ENCODE measurements around the gene CEBPA. TPM values are rescaled to one million over a fixed set of nuclear protein-coding genes. Genes with fewer than 3 reads are reported as not detected.

The CEBPA gene
- total and polyA plus RNA-seq, 10 of the 15 experiments (the other 5 are each of a cell fraction or from before 2014, with no cell fraction given), result 0.04 to 0.36 (median 0.13) TPM; not detected in 4

GRCh38 chr19:33301144-33301899 lies 1.0 kb downstream of the CEBPA start:
- H3K27ac ChIP-seq (ENCODE audit: control insufficient read depth, insufficient read depth), result no peak overlapping the region
- H4K20me1 ChIP-seq (ENCODE audit: control insufficient read depth, insufficient read depth), result no peaks in the 10 kb centered on the region
- H3K9me3 ChIP-seq (replicated peaks; ENCODE audit: control insufficient read depth, insufficient read depth, low read length), result no peaks in the 10 kb centered on the region
- no peak overlapping the region for H3K9ac ChIP-seq (ENCODE audit: control insufficient read depth, insufficient read depth, low read length)
- H3K27me3 ChIP-seq (replicated peaks in 1 of 2; ENCODE audit: control insufficient read depth in 2 of 2, insufficient read depth in 2 of 2, low read length in 1 of 2), result peaks cover 6 to 11% of the 10 kb centered on the region in 2 experiments; a peak in 3 of 4 replicates
- H2AFZ ChIP-seq (ENCODE audit: control insufficient read depth, low read depth, low read length), result no peak overlapping the region
- POLR2A ChIA-PET, result no interaction called here
- TF ChIP-seq E2F8 (IDR thresholded peaks at IDR 0.05; ENCODE audit: low read depth, partially characterized antibody) (no peak), ZNF592 (IDR thresholded peaks at IDR 0.05) (no peak), GATAD2B (conservative IDR thresholded peaks at IDR 0.05; ENCODE audit: low read depth) (no peak), RELB (IDR thresholded peaks at IDR 0.05; ENCODE audit: low read depth) (no peak), IKZF1 (conservative IDR thresholded peaks at IDR 0.05) (no peak), ZBED1 (IDR thresholded peaks at IDR 0.05; ENCODE audit: borderline replicate concordance) (no peak), MTA2 (IDR thresholded peaks at IDR 0.05; ENCODE audit: low read depth) (no peak), DPF2 (IDR thresholded peaks at IDR 0.05) (no peak), HDAC6 (IDR thresholded peaks at IDR 0.05; ENCODE audit: unreplicated experiment) (peak; percentile 76), EZH2 (IDR thresholded peaks at IDR 0.05; ENCODE audit: borderline replicate concordance, control insufficient read depth, low read depth, low read length) (0 out of 2 replicates have a peak, but pooled peaks have one; percentile 58), ATF3 (IDR thresholded peaks at IDR 0.05; ENCODE audit: borderline replicate concordance, extremely low read depth, low read depth, low read length) (no peak)
- no peak overlapping the region for H3K4me3 ChIP-seq
- in situ Hi-C loops (cut with MboI) (no loop called here), intact Hi-C loops (cut with micrococcal nuclease; ENCODE audit: unreplicated experiment) (no loop called here)
- CTCF ChIA-PET, result no interaction called here
- WGBS (ENCODE audit: insufficient coverage, insufficient replicate concordance, low lambda C conversion rate, missing lambda C conversion rate), result 12% methylated on average over 60 of the region's 91 CpGs
- no peaks in the 10 kb centered on the region for H3K36me3 ChIP-seq (ENCODE audit: control insufficient read depth in 2 of 2, insufficient read depth in 2 of 2, low read length in 1 of 2)
- H3K79me2 ChIP-seq (ENCODE audit: control insufficient read depth, insufficient read depth, low read length), result no peaks in the 10 kb centered on the region
- SMC1A ChIA-PET (ENCODE audit: uncharacterized antibody, unreplicated experiment), result no interaction called here
- H3K4me1 ChIP-seq (ENCODE audit: control insufficient read depth, insufficient read depth, low read length), result peaks cover 3% of the 10 kb centered on the region; the same call in 1 of the 2 replicates
- DNase-seq (ENCODE audit: low read depth, low spot score), result no peak
- FAIRE-seq, result no peak
- H3K4me2 ChIP-seq (ENCODE audit: control insufficient read depth, insufficient read depth), result no peak overlapping the region; the same call in 1 of the 2 replicates
- no TSS peak for BruUV-seq (replicated peaks)
- RAD21 ChIA-PET (ENCODE audit: unreplicated experiment), result no interaction called here
- no peak for ATAC-seq

All from GM12878 (cell line).